OCI-LY7 (cell line): ENCODE measurements around the gene KCNQ4. TPM values are rescaled to one million over a fixed set of nuclear protein-coding genes. Genes with fewer than 3 reads are reported as not detected.
A peak's percentile ranks its signal among the peaks of the same experiment; 100 is the strongest.

Experiments
- BruUV-seq: library from RNA; stranded (reverse); fragments of 400-500 nt; replicated peaks from 2 replicates; lab custom pipeline; 2021; lab: Mats Ljungman, UMichigan
- CTCF ChIA-PET: fragments of 300-600 bp; sonication (Branson Sonifier 250); formaldehyde crosslinking; loops from one replicate; lab custom pipeline; 2022; ENCODE audit warnings: antibody characterized with exemption; ENCODE audit not compliant: unreplicated experiment; lab: Charles Lee
- POLR2A ChIA-PET: fragments of 300-600 bp; sonication (Branson Sonifier 250); formaldehyde crosslinking; loops from one replicate; lab custom pipeline; 2022; ENCODE audit warnings: antibody characterized with exemption; lab: Charles Lee
- DNase-seq: peaks from one replicate; pipeline ENCODE4 v3.0.0-alpha.2; 2015; ENCODE audit warnings: low spot score
- H2AFZ ChIP-seq: fragments of 200-600 bp; sonication (generic), shearing (Covaris generic); 2 replicates; pipeline ENCODE4 v1.6.1; 2014; ENCODE audit warnings: mild to moderate bottlenecking, antibody characterized with exemption, low read length, moderate library complexity
- H3K27ac ChIP-seq: fragments of 200-600 bp; sonication (generic); 2 replicates; pipeline ENCODE4 v1.5.1; 2014; ENCODE audit warnings: mixed run types, low read depth, mild to moderate bottlenecking, moderate library complexity, low read length, inconsistent platforms; ENCODE audit not compliant: poor library complexity, severe bottlenecking
- H3K36me3 ChIP-seq: fragments of 200-600 bp; sonication (generic); 2 replicates; pipeline ENCODE4 v1.6.1; 2014; ENCODE audit warnings: mild to moderate bottlenecking, antibody characterized with exemption, low read length, moderate library complexity, mixed read lengths; ENCODE audit not compliant: insufficient read depth
- H3K4me1 ChIP-seq: fragments of 200-600 bp; sonication (generic); 2 replicates; pipeline ENCODE4 v1.5.1; 2014; ENCODE audit warnings: mild to moderate bottlenecking, low read length; ENCODE audit not compliant: insufficient read depth, poor library complexity, severe bottlenecking
- H3K4me2 ChIP-seq: fragments of 200-600 bp; sonication (generic); 2 replicates; pipeline ENCODE4 v1.6.1; 2014; ENCODE audit warnings: mild to moderate bottlenecking, low read length
- H3K4me3 ChIP-seq: fragments of 200-600 bp; sonication (generic); 2 replicates; pipeline ENCODE4 v1.5.1; 2014; ENCODE audit warnings: mild to moderate bottlenecking, low read depth, low read length; ENCODE audit not compliant: poor library complexity, severe bottlenecking
- H3K79me2 ChIP-seq: fragments of 200-600 bp; sonication (generic); 2 replicates; pipeline ENCODE4 v1.6.1; 2016; ENCODE audit warnings: low read depth, mild to moderate bottlenecking, low read length, moderate library complexity, mixed read lengths; ENCODE audit not compliant: insufficient read depth
- H3K9me2 ChIP-seq: fragments of 200-600 bp; sonication (generic); 2 replicates; pipeline ENCODE4 v1.6.1; 2016; ENCODE audit warnings: mild to moderate bottlenecking, low read length, mixed read lengths; ENCODE audit not compliant: insufficient read depth
- H3K9me3 ChIP-seq: fragments of 200-600 bp; sonication (generic); 2 replicates; pipeline ENCODE4 v1.6.1; 2014; ENCODE audit warnings: mild to moderate bottlenecking, mixed run types, low read length, mixed read lengths
- H4K20me1 ChIP-seq: fragments of 200-600 bp; sonication (generic); 2 replicates; pipeline ENCODE4 v1.6.1; 2014; ENCODE audit warnings: mild to moderate bottlenecking, antibody characterized with exemption, low read length, moderate library complexity, mixed read lengths; ENCODE audit not compliant: insufficient read depth
- CTCF ChIP-seq: fragments of 200-600 bp; sonication (generic); conservative IDR thresholded peaks from 2 replicates; pipeline ENCODE4 v1.5.1; 2014; ENCODE audit warnings: mild to moderate bottlenecking, antibody characterized with exemption, low read length, moderate library complexity, mixed read lengths
- EZH2phosphoT487 ChIP-seq: fragments of 200-600 bp; sonication (generic); IDR thresholded peaks from 2 replicates; pipeline ENCODE4 v1.6.1; 2018; ENCODE audit warnings: low read depth, borderline replicate concordance, mild to moderate bottlenecking, mixed run types, antibody characterized with exemption, low read length, moderate library complexity, mixed read lengths
- intact Hi-C: fragments of 100-400 bp; cut with micrococcal nuclease; formaldehyde crosslinking; loops from one replicate; pipeline ENCODE4 v1.10.0; 2022; ENCODE audit not compliant: unreplicated experiment
- total RNA-seq, 2 experiments: library from RNA; depleted of rRNA in 1 of 2; stranded (reverse); fragments of >200 nt in 1 of 2; shearing (Covaris generic) in 1 of 2; gene quantifications; 2 replicates each; pipeline ENCODE4 v1.2.3, GENCODE V29; 2014 to 2022

KCNQ4 gene
- total RNA-seq, 2 experiments from 2014 or later = 0.16 to 0.49 TPM

GRCh38 chr1:40742363-40743061 lies 41.1 kb upstream of the KCNQ4 start:
- no peaks in the 10 kb centered on the region; the same call in 1 of the 2 replicates for H3K79me2 ChIP-seq
- H3K4me2 ChIP-seq = no peak overlapping the region
- BruUV-seq = TSS peak; percentile 7
- no peaks in the 10 kb centered on the region for H3K9me2 ChIP-seq
- no peak for TF ChIP-seq CTCF
- no peak for TF ChIP-seq EZH2phosphoT487
- H3K4me3 ChIP-seq = no peak overlapping the region
- no peak overlapping the region for H3K27ac ChIP-seq
- H2AFZ ChIP-seq = no peak overlapping the region
- intact Hi-C loops = no loop called here
- peaks cover 13% of the 10 kb centered on the region for H3K4me1 ChIP-seq
- peaks cover 91% of the 10 kb centered on the region for H3K36me3 ChIP-seq
- no peak for DNase-seq
- ChIA-PET POLR2A (interaction anchor here (1.1 kb wide), 1 partner anchor 22 kb away, joined by 3 read pairs; no protein-coding TSS in a partner anchor), CTCF (no interaction called here)
- no peaks in the 10 kb centered on the region for H3K9me3 ChIP-seq
- H4K20me1 ChIP-seq = no peaks in the 10 kb centered on the region

GRCh38 chr1:40743452-40743851 lies 40.1 kb upstream of the KCNQ4 start:
- no peak for DNase-seq
- H3K36me3 ChIP-seq = peaks cover 98% of the 10 kb centered on the region
- no peak overlapping the region for H3K27ac ChIP-seq
- no TSS peak for BruUV-seq
- H3K79me2 ChIP-seq = no peaks in the 10 kb centered on the region; the same call in 1 of the 2 replicates
- H3K4me3 ChIP-seq = no peak overlapping the region
- TF ChIP-seq CTCF = no peak
- TF ChIP-seq EZH2phosphoT487 = no peak
- no peak overlapping the region for H2AFZ ChIP-seq
- H3K9me3 ChIP-seq = no peaks in the 10 kb centered on the region
- peaks cover 13% of the 10 kb centered on the region for H3K4me1 ChIP-seq
- CTCF ChIA-PET = no interaction called here
- no peaks in the 10 kb centered on the region for H3K9me2 ChIP-seq
- H4K20me1 ChIP-seq = no peaks in the 10 kb centered on the region
- H3K4me2 ChIP-seq = no peak overlapping the region
- intact Hi-C loops = no loop called here
- POLR2A ChIA-PET = interaction anchor here (1.1 kb wide), 1 partner anchor 21 kb away, joined by 3 read pairs; no protein-coding TSS in a partner anchor

DNA sequence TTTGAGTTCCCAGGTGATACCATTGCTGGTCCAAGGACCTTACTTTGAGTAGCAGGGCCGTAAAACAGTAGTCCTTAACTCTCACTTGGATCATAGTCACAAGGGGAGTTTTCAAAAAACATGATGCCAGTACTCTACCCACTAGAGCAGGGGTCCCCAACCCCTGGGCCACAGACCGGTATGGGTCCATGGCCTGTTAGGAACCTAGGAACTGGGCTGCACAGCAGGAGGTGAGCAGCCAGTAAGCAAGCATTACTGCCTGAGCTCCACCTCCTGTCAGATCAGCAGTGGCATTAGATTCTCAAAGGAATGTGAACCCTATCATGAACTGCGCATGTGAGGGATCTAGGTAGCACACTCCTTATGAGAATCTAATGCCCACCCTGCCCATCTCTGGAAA lies 39.7 kb upstream of the KCNQ4 start:
- H3K9me2 ChIP-seq = no peaks in the 10 kb centered on the region
- peaks cover 13% of the 10 kb centered on the region for H3K4me1 ChIP-seq
- no peak overlapping the region for H2AFZ ChIP-seq
- no peaks in the 10 kb centered on the region for H3K9me3 ChIP-seq
- no peaks in the 10 kb centered on the region; the same call in 1 of the 2 replicates for H3K79me2 ChIP-seq
- no peak overlapping the region for H3K4me2 ChIP-seq
- H3K4me3 ChIP-seq = no peak overlapping the region
- DNase-seq = no peak
- POLR2A ChIA-PET = interaction anchor here (1.1 kb wide), 1 partner anchor 21 kb away, joined by 3 read pairs; no protein-coding TSS in a partner anchor
- intact Hi-C loops = no loop called here
- H3K27ac ChIP-seq = no peak overlapping the region
- TF ChIP-seq EZH2phosphoT487 = no peak
- no peak for TF ChIP-seq CTCF
- no peaks in the 10 kb centered on the region for H4K20me1 ChIP-seq
- CTCF ChIA-PET = no interaction called here
- peaks cover 98% of the 10 kb centered on the region for H3K36me3 ChIP-seq
- no TSS peak for BruUV-seq
